SK-N-MC (cell line): ENCODE data around the gene EFNB1.

Experiments
- EZH2 ChIP-seq: fragments of 200-600 bp; sonication (generic); IDR thresholded peaks from one replicate; pipeline ENCODE4 v1.6.1; 2017; ENCODE audit warnings: antibody characterized with exemption
- FOXP2 ChIP-seq: optimal IDR thresholded peaks from 2 replicates; pipeline ENCODE3; 2011; ENCODE audit warnings: mild to moderate bottlenecking, moderate library complexity; ENCODE audit not compliant: insufficient read depth; ENCODE audit errors: extremely low read length, control extremely low read depth
- POLR2AphosphoS5 ChIP-seq: IDR thresholded peaks from 2 replicates; pipeline ENCODE4 v1.6.1; 2012; ENCODE audit warnings: mild to moderate bottlenecking, low read depth, low read length, borderline replicate concordance

DNA sequence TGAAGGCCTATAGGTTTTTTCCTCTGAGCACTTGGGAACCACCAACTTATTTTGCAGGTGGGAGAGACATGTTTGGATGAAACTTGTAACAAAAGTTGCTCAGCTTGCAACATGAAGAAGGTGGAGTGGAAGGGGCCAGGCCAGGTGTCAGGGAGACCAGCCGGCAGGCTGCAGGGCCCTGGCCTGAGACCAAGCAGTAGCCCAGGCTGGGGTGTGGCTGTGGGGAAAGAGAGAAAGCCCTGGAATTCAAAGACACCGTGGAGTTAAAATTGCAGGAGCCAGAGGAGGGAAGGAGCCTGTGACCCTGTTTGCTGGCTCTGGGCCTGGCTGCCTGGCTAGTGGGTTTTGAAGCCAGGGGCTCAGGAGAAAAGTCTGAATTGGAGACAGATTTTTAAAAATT lies 43.4 kb downstream of the EFNB1 start:
- TF ChIP-seq POLR2AphosphoS5 (no peak), EZH2 (no peak), FOXP2 (no peak)
